Skin epidermis (tissue), 12 donors: ENCODE measurements around the gene ZSWIM5.
"Not testable (repeated sequence)": the region's sequence is repeated elsewhere in the genome, so short reads cannot be mapped to it uniquely, and the experiment has no call there.

Experiments
- H3K27ac ChIP-seq, 21 experiments: fragments of 200-600 bp; sonication (generic) in 11 of 21; one replicate each; pipeline ENCODE4 v1.5.0; 2020; ENCODE audit warnings: mild to moderate bottlenecking in 3 of 21, inconsistent platforms in 2 of 21, moderate library complexity in 2 of 21
- H3K4me3 ChIP-seq, 7 experiments: fragments of 200-600 bp; sonication (generic) in 2 of 7; one replicate each; pipeline ENCODE4 v1.5.0; 2020; ENCODE audit warnings: inconsistent platforms in 2 of 7, mild to moderate bottlenecking in 2 of 7, moderate library complexity in 1 of 7

The ZSWIM5 gene

DNA sequence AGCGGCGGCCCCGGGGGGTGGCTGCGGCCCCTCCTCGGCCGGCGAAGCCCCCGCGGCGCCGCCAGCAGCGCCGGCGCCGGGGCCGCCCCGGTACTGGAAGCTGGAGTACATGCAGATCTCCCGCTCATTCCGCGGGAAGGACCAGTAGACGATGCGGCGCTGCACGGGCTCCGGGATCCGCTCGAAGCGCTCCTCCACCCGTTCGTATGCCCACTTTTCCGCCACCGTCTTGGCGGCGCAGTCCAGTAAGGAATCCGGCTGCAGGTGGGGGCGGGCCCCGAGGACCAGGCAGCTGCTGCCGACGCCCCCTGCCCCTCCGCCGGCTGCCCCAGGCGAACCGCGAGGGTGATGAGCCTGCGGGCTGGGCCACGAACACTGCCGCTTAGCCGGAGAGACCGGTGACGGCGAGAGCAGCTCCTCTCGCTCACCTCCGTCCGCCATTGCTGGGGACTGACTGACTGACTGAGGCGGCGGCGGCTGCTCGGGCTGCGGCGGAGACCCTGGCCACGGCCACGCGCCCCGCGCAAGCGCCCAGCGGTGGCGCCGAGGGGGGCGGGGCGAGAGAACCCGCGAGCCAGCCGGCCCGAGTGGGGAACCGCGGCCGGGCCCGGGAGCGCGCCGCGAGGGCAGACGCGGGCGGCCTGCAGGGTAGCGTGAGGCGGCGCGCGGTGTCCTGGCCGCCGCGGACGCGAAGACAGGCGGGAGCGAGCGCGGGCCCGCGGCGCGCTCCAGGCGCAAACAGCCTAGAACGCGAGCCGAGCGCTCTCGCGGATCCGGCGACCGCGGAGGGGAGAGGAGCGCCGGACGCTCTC, at the start of gene ZSWIM5:
ZSWIM5 (minus strand) TSS at position 696 of the 812 bp plus-strand sequence; CDS start at position 441, 255 bp downstream.
- peak within 1 kb of the TSS; percentile 58 to 85 (median 75) for H3K4me3 ChIP-seq
- peak within 1 kb of the TSS in 15 of 21 experiments; percentile 10 to 82 (median 64) for H3K27ac ChIP-seq

- no peak overlapping the region for H3K27ac ChIP-seq
- no peak overlapping the region for H3K4me3 ChIP-seq
Measured at GRCh38 chr1:45254490-45254889, 48.1 kb upstream of the ZSWIM5 start.

DNA sequence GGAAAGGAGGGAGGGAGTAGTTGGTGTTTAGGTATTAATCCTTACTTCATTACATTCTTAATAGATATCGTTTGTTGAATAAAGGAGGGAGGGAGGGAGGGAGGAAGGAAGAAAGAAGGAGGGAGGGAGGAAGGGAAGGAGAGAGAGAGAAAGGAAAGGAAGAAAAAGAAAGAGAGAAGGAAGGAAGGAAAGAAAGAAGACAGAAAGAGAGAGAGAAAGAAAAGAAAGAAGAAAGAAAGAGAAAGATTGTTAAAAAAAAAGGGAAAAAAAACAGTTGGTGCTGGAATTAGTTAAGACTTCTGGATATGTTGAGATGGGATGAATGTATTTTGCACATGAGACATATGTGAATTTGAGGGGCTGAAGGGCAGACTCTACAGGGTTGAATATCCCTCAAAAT, 44.1 kb upstream of the ZSWIM5 start:
- H3K27ac ChIP-seq = no peak overlapping the region
- no peak overlapping the region for H3K4me3 ChIP-seq

DNA sequence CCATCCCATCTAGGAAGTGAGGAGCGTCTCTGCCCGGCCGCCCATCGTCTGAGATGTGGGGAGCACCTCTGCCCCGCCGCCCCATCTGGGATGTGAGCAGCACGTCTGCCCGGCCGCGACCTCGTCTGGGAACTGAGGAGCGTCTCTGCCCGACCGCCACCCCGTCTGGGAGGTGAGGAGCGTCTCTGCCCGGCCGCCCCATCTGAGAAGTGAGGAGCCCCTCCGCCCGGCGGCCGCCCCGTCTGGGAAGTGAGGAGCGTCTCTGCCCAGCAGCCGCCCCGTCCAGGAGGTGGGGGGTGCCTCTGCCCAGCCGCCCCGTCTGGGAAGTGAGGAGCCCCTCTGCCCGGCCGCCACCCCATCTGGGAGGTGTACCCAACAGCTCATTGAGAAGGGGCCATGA, 41.6 kb upstream of the ZSWIM5 start:
- H3K4me3 ChIP-seq, H3K27ac ChIP-seq: not testable (repeated sequence)

DNA sequence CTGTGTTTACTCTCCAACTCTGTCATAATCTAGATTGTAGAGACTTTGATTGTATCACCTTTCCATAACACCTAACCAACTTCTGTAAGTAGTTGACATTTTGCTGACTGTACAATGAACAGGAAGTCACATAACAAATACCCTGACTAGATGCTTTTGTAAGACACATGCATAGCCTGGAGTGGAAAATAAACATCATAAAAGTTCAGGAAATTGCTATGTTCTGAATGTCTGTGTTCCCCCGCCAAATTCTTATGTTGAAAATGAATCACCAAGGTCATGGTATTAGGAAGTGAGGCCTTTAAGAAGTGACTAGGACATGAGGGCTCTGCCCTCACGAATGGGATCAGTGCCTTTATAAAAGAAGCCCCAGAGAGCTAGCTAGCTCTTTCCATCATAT, 40.4 kb upstream of the ZSWIM5 start:
- H3K4me3 ChIP-seq = no peak overlapping the region
- peak overlapping the region in 3 of 21 experiments; percentile 31 to 73 (median 67) for H3K27ac ChIP-seq

DNA sequence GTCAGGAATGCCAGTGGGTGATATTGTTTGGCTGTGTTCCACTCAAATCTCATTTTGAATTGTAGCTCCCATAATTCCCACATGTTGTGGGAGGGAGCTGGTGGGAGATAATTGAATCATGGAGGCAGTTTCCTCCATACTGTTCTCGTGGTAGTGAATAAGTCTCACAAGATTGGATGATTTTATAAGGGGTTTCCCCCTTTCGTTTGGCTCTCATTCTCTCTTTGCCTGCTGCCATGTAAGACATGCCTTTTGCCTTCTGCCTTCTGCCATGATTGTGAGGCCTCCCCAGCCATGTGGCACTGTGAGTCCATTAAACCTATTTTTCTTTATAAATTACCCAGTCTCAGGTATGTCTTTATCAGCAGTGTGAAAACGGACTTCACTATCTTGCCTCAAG, 40.0 kb upstream of the ZSWIM5 start:
- not testable (repeated sequence) for H3K4me3 ChIP-seq
- peak overlapping the region in 2 of 21 experiments; percentile 67 to 73 for H3K27ac ChIP-seq

- no peak overlapping the region for H3K4me3 ChIP-seq
Measured at GRCh38 chr1:45244660-45245059, 38.3 kb upstream of the ZSWIM5 start.

DNA sequence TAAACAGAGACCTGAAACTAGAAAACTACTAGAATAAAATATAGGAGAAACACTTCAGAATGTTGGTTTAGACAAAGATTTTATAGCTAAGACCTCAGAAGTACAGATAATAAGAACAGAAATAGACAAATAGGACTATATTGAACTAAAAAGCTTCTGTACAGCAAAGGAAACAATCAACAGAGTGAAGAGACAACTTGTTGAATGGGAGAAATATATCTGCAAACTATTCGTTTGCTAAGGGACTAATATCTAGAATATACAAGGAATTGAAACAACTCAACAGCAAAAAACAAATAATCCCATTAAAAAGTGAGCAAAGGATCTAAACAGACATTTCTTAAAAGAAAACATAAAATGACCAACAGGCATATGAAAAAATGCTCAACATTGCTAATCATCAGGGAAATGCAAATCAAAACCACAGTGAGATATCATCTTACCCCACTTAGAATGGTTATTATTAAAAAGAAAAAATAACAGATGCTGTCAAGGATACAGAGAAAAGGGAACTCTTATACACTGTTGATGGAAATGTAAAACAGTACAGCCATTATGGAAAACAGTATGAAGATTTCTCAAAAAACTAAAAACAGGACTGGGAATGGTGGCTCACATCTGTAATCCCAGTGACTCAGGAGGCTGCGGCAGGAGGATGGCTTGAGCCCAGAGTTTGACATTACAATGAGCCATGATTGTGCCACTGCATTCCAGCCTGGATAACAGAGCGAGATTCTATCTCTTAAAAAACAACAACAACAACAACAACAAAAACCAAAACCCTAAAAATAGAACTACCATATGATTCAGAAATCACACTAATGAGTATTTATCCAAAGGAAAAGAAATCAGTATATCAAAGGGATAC, 37.3 kb upstream of the ZSWIM5 start:
- H3K27ac ChIP-seq = no peak overlapping the region
- no peak overlapping the region for H3K4me3 ChIP-seq

More at GRCh38 chr1:45244660-45245059, 38.3 kb upstream of the ZSWIM5 start:
- no peak overlapping the region for H3K27ac ChIP-seq

DNA sequence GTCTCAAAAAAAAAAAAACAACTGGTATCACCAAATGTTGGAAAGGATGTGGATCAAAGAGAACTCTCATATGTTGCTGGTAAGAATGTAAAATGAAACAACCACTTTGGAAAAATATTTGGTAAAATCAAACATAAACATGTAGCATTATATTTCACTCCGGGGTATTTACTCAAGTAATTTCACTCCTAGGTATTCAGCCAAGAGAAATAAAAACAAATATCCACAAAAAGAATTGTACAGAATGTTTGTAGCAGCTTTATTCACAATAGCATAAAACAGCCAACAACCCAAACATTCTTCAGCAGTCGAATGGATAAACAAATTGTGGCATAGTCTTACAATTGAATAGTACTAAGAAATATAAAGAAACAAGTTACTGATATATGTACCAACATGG, 32.4 kb upstream of the ZSWIM5 start:
- Histone ChIP-seq H3K4me3 (no peak overlapping the region), H3K27ac (no peak overlapping the region)

DNA sequence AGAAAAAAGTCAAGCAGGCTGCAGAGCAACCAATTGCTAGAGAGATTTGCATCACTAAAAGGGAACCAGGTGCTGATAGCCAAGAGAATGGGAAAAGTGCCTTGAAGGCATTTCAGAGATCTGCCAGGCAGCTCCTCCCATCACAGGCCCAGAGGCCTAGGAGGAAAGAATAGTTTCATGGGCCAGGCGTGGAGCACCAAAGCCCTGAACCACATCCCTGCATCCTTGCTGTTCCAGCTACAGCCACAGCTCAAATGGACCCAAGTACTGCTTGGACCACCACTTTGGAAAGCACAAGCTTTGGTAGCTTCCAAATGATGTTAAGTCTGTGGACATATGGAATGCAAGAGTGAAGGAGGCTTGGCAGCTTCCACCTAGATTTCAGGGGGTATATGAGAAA, 29.7 kb upstream of the ZSWIM5 start:
- H3K27ac ChIP-seq = no peak overlapping the region
- no peak overlapping the region for H3K4me3 ChIP-seq

- Histone ChIP-seq H3K27ac (no peak overlapping the region), H3K4me3 (no peak overlapping the region)
Measured at GRCh38 chr1:45230537-45230936, 24.1 kb upstream of the ZSWIM5 start.

- H3K27ac ChIP-seq = no peak overlapping the region
Measured at GRCh38 chr1:45225598-45225997, 19.2 kb upstream of the ZSWIM5 start.

GRCh38 chr1:45223710-45224109, 17.3 kb upstream of the ZSWIM5 start:
- H3K4me3 ChIP-seq, H3K27ac ChIP-seq: not testable (repeated sequence)

More at GRCh38 chr1:45225598-45225997, 19.2 kb upstream of the ZSWIM5 start:
- no peak overlapping the region for H3K4me3 ChIP-seq

DNA sequence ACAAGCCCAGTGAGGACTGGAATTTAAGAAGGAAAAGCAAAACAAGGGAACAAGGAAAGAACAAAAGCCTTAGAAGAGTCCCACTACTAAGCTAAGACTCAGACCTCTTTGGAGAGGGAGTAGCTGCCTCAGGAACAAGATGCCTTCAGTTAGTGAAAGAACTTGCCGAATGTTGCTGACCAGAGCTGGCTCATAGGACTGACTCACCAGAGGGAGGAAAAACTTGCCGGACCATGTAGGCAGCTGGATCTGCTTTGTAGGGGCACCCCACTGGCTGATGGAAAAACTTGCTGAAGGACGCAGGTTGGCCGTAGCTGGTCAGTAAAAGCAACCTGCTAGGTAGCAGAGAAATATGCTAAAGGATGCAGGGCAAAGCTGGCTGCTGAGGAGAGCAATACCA, 15.3 kb upstream of the ZSWIM5 start:
- no peak overlapping the region for H3K27ac ChIP-seq
- no peak overlapping the region for H3K4me3 ChIP-seq

DNA sequence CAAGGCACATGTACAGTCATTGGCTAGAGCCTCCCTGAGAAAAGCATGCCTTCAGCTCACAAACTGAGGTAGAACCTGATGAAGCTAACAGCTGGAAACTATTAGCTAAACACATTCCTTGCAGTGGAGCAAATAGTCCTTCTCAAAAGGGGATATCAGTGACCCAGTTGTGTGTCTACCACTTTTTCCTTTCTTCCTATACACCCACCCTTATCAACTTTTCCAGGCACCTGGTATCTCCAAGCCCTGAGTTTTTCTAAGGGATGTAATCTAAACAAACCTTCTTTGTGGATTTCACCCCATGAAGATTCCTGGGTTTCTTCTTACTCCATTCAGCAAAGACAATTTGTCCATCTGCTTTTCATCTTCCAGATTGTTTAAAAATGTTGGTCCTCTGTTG, 10.5 kb upstream of the ZSWIM5 start:
- no peak overlapping the region for H3K4me3 ChIP-seq
- H3K27ac ChIP-seq = no peak overlapping the region

DNA sequence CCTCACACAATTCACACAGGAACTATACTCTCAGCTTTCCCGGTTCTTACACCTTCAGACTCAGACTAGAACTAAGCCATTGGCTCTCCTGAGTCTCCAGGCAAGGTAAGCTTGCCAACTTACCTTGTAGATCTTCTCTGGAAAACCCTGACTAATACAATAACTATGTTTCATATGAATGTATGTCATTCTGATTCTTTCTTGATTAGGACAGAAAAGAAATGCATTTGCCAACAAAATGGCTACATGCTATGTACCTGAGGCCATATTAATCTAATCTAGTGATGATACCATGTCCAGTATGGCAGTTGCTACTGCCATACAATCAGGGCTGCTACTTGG, 9.8 kb upstream of the ZSWIM5 start:
- Histone ChIP-seq H3K27ac (no peak overlapping the region), H3K4me3 (no peak overlapping the region)

DNA sequence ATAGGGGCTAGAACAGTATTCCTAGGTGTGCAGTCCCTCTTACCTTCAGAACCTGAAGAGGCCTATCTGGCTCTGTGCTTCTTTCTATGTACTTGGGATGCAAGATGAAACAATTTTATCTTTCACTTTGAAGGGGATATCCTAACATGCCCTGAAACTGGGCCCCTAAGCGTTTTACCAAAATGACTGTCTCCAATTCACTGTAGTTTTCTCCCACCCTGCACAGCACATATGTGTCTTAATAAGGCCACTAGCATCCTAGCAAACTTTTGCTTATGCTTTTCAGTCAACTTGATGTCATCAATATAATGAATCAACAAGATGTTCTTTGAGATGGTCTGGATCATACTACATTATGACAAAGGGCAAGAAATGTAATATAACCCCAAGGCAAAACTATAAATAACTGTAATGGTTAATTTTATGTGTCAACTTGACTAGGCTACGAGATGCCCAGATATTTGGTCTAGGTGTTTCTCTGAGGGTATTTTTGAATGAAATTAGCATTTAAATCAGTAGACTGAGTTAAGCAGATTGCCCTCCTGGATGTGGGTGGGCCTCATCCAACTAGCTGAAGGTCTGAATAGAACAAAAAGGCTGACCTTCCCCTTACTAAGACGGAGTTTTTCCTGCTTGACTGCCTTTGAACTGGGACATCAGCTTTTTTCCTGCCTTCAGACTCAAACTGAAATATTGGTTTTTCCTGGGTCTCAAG, 9.2 kb upstream of the ZSWIM5 start:
- no peak overlapping the region for H3K4me3 ChIP-seq

DNA sequence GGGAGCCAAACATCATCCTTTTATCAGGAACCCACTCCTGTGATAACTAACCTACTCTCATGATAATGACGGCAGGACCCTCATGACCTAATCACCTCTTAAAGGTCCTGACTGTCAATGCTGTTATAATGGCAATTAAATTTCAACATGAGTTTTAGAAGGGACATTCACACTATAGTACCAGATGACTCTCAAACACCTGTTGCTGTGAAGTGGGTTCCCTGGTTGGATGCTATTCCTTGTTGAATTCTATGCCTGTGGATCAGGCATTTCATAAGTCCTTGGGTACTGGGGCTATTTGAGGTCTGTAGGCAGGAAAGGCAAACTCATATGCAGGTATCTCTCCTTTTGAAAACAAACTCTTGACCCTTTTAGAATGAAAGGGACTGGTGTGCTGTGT, 7.5 kb upstream of the ZSWIM5 start:
- Histone ChIP-seq H3K4me3 (no peak overlapping the region), H3K27ac (no peak overlapping the region)

More for the DNA sequence above, 9.2 kb upstream of the ZSWIM5 start:
- H3K27ac ChIP-seq = no peak overlapping the region

- Histone ChIP-seq H3K4me3 (no peak overlapping the region), H3K27ac (no peak overlapping the region)
Measured at GRCh38 chr1:45211076-45211475, 4.7 kb upstream of the ZSWIM5 start.
